ENCODE results near the gene CCDC93.

Gene CCDC93, protein sequence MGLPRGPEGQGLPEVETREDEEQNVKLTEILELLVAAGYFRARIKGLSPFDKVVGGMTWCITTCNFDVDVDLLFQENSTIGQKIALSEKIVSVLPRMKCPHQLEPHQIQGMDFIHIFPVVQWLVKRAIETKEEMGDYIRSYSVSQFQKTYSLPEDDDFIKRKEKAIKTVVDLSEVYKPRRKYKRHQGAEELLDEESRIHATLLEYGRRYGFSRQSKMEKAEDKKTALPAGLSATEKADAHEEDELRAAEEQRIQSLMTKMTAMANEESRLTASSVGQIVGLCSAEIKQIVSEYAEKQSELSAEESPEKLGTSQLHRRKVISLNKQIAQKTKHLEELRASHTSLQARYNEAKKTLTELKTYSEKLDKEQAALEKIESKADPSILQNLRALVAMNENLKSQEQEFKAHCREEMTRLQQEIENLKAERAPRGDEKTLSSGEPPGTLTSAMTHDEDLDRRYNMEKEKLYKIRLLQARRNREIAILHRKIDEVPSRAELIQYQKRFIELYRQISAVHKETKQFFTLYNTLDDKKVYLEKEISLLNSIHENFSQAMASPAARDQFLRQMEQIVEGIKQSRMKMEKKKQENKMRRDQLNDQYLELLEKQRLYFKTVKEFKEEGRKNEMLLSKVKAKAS

DNA sequence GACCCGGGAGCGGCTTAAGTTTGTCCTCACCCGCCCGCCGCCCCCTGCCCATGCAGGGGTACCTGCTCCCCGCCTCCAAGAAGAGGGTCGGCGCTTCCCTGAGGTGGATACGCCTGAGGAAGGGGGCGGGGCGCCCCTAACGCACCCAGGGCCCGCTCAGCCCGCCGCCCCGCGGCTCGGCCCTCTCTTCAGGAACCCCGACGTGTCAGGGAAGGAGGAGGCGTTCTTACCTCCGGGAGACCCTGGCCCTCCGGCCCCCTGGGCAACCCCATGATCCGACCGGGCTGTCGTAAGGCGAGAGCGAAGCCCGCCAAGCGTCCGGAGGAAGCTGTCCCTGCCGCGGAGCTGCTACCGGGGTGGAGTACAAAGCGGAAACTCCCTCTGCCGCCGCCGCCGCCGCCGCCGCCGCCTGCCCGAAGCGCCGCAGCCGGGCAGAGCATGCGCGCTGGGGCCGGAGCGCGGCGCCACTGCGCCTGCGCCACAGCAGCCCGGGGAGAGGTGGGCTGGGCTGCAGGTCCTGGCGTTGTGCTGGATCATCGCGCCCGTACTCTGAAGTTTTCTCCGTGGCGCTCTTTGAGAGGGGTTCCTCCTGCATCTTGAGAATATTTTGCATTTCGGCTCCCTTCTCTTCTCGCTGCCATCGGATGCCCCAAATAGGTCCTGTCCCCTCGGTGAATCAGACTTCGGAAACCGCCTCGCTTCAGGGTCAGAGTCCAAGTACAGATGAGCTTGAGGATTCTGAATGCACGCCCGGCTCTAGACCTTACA, at the start of gene CCDC93:
Gene CCDC93, minus strand, starts transcription at position 347 of the 768 bp plus-strand sequence. Its CDS starts 75 bp downstream, at position 272.
- no peak for FAIRE-seq

DNA sequence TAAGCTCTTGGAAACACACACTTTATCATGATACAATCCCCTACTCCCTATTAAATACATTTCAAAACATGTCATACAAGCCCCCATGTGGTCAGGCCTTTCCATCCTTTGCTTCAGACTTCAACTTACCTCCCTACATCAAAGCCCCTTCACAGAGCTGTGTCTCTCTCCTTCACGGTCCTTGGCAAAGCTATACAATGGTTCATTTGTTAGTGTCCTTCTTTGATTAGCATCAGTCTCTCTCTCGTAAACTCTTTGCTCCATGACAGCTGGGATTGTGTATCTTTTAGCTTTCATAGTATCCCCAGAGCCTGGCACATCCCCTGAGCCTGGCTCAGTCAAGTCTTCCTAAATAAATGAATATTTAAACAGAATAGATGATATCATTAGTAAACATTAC, 48.8 kb upstream of the CCDC93 start:
- no peak for FAIRE-seq

DNA sequence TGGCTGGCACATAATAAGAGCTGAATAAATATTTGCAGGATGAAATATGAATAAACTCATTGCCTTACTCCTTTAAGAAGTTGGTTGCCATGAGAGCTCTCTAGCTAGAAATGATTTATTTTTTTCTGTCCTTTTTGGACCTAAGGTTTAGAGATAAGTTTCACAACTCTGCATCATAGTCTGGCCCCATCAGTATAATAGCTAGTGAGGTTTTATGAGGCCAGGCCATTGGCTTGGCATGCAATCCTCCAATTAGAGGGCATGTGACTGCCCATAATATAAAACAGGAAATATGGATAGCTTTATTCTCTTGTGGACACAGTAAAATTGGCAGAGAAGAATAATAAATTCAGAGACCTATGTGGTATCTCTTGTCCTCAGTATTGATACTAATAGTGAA, 48.2 kb upstream of the CCDC93 start:
- no peak for FAIRE-seq

DNA sequence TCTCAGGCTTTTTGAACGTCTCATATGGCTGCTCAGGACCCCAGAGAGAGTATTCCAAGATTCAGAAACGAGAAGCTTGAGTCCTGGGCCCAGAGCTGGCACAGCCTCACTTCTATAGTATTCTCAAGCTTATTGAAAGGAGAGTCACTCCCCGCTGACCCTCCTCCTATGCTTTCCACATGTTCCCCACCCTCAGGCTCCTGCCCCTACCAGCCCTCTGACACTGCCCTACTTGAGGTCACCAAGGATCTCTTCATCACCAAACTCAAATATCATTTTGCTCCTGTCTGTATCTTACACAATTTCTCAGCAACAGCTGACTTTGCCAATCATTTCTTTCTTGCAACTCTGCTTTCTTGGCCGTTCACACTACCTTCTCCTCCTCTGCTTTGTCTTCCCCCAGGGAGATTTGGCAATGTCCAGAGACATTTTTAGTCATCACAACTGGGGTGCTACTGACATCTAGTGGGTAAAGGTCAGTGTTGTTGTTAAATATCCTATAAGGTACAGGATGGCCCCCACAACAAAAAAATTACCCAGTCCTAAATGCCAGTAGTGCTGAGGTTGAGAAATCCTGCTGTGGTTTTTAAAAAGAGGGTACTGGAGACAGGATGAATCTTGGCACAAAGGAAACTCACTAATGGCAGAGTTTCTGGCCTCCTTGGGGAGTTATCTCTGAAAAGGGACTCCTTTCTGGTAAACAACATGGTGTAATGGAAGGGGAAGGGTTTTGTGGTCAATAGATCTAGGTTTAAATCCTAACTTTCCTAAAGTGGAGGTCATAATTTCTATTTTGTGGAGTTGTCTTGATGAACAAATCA, 47.5 kb upstream of the CCDC93 start:
- FAIRE-seq, result no peak

DNA sequence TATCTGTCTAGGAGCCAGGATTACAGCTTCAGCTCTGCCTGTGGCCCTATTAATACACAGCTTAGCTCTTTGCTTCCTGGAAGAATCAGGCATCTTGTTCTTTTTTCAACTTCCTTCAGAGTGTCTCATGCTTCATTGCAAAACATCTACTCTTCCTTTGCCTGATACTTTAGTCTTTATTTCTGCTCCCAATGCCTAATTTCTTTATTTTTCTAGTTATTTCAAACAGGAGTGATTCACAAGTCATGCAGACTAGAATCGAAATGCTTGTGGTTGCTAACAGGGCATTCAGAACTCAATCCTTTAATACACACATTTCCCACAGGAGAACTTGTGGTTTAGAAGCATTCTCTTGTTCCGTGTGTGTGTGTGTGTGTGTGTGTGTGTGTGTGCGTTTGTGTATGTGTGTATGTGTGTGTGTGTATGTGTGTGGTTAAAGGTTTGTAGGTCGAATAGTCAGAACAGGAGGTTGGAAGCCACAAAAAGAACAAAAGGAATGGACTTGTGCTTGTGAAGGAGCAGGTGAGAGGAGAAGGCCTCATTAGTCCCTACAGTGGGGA, 46.1 kb upstream of the CCDC93 start:
- no peak for FAIRE-seq

DNA sequence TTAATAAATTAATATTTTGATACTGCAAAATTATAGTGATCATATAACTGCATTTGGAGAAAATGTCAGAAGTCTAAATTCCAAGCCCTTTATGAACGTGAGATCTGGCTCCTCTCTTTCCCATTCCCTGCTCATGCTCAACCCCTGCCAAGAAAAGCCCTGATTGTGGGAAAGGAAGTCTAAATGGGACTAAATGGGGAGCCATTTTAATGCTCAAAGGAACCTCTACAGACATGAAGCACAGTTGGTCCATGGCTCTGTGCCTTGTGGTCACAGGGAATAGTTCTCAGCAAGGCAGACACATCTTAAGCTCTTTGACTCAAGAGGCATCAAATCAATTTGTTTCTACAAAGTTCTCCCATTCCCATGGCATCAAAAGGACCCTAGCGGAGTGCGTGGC, 45.1 kb upstream of the CCDC93 start:
- FAIRE-seq, result no peak

DNA sequence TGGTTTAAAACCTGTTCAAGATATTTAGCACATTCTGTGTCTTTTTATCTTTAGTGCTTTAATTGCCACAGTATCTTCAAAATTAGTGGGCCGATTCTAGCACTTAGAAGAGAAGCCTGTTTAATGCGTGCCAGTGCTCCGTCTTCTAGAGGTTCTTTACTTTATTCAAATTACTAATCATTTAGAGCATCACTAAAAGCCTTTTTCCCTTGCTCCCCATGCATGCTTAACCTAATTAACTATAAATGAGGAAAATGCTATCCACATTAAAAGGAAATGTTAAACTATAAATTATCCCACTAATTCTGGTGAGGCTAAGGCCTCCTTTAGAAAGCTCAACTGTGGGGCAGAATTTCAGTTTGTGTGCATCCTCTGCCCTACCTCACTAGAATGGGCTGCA, 42.9 kb upstream of the CCDC93 start:
- FAIRE-seq, result no peak

DNA sequence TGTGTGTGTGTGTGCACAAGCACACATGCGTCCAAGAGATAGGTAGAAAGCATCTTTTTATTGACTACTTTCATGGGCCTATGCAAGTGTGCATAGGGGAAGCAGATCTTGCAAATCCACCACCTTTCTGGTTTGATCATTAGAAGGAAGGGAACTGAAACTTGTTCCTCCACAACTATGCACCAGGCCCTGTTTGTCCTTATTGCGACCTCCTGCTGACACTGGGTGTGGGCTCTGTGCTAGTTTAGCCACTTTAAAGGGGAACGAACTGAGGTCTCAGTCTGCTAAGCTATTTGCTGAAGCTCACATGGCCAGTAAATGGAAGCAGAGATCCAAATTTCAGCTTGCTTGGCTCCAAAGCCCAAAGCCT, 42.3 kb upstream of the CCDC93 start:
- FAIRE-seq, result no peak

DNA sequence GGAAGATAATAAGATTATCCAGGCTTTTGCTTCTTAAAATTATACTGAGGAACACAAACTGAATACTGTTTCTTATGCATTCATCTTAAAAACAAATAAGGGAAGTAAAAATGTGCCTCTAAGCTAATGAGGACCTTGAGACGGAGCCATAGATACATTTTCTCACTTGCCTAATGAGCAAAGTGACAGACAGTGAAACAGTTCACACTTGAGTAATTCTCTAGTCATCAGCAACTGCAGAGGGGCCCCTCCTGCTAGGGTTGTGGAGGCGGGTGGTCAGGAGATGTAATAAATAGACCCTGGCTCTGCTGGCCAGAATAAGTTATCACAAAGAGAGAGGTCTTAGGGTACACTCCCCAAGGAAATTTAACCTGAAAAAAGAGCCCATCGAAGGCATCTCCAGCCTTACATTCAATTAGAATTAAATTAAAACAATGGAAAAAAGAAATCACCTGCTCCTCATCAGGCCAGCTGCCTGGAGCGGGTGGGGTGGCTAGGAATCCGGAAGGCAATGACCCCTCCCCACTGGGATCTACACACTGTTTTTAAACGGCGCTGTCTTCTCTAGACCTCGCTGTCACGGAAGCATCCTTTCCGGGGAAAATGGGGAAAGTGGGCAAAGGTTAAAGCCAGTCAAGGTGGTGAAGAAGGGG, 41.8 kb upstream of the CCDC93 start:
- no peak for FAIRE-seq

DNA sequence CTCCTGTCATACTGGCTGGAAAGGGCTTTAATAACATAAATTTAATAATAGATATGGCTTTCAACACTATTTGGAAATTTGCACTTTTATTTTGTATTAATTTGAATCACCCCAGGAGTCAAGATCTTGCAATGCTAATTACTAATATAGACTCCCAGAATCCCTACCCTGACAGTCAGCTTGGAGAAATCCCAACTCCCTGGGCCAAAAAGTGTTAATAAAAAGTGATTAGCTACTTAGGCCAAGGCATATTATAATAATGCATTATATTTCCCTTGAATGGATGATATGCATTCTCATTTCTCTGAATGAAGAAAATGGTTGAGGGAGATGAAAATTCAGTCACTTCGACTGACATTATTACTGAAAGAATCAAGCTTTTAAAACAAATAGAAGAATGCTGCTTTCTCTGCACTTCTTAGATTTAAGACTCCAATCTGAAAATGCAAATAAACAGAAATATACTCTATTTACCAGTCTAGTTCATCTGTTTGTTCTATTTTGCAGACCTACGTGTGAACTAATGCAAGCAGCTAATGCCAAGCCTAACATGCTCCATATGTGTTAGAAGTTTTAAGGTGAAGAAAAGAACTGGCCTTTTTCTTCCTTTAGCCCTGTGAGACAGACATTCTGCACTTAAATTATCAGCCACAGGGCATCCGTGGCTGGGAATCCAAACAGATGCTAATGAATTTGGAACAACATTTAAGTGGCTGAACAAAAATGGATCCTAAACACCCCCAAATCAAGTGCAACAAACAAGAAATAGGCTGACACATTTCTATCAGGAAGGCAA, 40.5 kb upstream of the CCDC93 start:
- no peak for FAIRE-seq

DNA sequence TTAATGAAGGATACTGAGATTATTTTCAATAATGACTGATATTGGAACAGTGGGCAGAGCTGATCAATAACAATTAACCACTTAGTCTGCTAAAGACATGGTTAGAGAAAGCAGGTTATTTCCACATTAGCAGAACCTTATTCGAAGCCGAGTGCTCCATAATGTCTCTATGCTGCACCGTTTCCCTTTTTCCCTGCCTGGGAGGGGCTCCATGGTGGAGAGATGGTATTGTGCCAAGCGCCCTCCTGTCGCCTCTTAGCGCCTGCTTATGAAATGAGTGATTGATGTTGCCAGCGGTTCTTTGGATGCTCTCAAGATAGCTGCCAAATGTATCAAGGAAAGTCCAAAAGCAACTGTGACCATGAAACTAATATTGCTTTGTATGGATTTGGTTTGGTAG, 39.8 kb upstream of the CCDC93 start:
- FAIRE-seq, result no peak

DNA sequence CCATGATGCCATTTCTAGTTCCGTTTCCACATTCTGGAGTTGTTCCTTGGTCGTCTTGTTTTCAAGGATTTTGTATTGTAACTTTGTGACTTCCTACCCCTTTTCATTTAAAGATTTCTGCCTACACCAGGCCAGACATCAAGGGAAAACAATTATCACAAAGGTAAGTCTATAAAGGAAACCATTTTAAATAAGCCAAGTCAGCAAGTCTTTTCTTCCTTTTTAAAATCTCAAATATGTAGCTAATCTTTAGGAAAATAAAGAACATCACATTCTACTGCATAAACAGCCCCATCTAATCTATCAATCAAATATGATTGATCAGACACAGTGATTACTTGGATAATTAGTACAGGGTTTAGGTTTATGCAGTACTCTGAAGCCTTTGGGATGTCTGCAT, 38.6 kb upstream of the CCDC93 start:
- FAIRE-seq, result no peak

DNA sequence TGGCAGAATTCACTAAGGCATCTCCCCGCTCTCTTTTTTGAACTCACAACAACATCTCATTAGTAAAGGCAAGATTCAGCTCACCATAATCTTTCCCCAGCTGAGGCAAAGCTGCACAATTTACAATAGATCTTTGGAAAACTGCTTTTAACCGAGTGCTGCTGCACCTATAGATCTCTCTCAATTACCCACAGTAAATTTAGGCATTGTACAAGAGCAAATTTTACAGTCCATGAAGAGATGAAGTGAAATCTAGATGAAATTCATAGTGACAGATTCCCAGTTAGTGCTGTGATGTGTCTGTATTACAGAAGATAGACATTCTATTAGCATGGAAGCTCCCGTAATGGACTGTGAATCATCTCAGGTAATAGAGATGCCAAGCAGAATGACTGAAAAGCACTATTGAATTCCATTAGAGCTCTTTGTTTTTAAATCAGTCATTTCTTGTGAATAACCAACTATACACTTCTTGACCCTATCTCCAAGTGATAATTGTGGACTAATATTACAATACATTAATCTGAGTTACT, 38.0 kb upstream of the CCDC93 start:
- FAIRE-seq, result no peak

DNA sequence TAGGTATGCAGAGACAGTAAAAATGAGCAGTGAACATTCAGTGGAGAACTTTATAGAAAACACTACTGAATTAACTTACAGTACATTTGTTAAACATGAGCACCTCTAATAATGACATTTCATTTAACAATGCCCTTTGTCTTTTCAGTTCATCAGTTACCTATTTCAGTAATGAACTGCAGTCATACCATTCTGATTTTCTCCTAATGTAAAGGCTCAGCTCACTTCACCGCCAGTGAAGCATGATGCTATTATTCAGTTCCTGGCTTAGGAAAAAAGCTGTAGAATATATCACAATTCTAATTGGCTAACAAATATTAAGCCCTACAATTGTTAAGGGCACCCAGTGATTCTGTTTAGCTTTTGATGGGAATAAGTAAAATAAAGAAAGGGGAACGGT, 37.1 kb upstream of the CCDC93 start:
- no peak for FAIRE-seq

DNA sequence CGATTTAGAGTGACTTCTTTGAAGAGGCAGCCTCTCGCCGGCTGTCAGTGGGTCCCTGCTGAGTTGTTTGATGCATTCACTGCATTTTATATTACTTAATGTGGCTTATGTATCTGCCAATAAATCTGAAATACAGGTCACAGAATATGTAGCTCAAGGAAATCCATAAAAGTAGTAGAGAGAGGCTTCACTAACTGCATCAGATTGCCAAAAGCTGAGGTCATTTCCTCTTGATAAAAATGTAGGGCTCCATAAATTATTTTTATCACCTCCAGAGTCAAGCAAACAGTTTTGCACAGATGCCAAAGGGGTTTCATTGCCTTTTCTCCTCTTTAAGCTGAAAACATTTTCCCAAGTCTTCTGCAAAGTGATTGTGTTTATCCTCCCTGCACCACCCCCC, 36.5 kb upstream of the CCDC93 start:
- FAIRE-seq, result no peak

DNA sequence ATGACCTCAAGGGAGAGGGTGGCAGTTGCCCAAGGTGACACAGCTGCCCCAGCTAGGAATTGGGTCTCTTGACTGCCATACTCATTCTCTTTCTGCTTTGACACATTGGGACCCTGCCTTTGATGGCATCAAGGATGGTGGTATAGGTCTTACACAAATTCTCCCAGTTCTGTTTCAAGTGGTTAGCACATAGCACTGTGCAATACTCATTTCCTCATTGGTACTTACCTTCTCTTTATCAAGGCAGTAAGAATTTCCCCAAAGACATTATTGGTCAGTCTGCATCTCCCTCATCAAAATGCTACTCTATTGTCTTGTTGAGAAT, 35.9 kb upstream of the CCDC93 start:
- no peak for FAIRE-seq

DNA sequence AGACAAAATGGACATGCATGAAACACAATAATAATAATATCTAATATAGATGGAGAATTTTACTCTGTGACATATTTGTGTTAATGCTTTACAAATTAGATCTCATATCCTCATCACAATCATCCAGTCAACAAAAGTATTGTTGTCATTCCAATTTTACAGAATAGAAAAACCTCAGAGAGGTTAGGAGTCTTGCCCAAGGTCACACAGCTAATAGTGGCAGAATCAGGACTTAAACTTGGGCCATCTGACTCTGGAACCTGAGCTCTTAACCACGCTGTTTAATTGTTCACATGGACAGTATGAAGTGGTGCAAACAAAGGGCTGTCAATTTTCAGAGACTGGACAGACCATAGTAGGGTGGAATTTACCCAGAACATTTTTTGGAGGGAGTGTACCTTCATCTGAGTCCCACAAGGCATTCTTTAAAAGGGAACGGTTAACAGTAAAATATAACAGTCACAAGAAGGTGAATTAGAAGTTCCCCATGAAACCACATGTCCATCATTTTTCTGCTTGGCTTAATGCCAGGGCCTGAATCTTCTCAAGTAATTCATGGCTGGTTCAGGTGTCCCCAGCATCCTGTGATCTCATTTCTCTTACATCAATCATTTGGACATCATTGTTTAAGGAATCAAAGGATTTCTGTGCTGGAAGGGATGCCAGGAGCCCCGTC, 35.4 kb upstream of the CCDC93 start:
- FAIRE-seq, result no peak

DNA sequence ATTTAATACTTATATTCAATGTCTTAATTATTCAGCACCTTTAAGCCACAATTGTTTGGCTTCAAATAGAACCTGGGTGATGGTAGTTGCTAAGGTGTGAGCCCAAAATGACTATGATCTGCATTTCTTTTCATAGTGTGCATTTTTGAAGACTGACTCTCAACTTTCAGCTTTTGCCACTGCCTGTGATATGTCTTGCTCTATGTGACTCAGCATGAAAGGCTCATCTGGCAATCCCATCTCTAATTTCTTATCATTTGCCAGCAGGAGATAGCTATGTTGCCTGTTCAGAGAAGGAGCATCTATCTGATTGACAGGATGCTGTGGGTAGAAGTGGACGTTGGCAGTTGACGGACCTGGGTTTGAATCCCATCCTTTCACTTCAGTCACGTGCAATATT, 34.5 kb upstream of the CCDC93 start:
- FAIRE-seq, result no peak

DNA sequence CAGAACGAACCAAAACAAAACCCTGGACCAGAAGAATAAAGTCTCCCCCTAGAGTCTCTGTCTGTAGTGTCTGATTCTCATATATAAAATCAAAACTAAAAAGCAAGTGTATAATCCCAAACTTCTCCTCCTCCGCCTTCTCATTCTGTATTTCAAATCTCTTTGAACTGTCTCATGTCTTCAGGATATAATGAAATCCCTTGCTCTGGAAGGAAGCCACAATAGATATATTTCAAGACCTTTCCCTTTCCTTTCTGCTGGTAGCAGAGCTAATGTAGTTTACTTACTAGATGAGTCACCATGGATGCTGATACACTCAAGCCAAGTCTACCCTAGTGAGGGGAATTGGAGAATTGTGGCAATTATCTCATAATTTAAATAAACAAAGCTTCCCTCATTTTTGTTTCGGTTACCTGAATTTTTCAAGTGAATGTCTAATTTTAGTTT, 33.5 kb upstream of the CCDC93 start:
- no peak for FAIRE-seq

DNA sequence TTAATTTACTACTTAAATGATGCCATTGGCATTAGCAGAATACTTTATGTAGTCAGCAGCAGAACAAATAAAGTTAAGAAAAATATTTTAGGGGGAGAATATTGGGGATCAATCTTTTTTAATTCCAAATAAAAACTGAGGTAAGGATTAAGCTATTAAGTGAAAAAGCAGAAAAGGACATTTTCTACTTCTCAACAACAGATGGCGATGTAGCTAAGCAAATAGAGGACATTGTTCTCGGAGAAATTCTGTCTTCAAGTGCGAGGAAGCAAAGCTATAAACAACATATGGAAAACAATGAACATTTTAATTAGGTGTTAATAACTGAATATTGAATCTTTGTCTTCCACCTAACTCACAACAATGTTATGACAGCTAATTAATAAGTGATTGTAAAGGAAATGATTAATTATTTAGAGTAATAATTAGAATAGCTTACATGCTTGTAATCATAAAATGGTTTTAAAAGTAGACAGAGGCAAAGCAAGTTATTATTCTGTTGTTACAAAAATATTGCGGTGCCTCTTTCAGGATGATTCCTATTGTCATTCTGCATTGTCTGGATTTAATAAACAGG, 32.9 kb upstream of the CCDC93 start:
- peak; percentile 92 for FAIRE-seq
